Mesenchymal stem cell (in vitro differentiated cells and primary cell): ENCODE data around the gene ACYP1.

Experiments used
- DNase-seq: peaks from one replicate; pipeline ENCODE4 v3.0.0-alpha.2; 2013
- H2AFZ ChIP-seq: one replicate; pipeline ENCODE4 v1.6.1; 2013; ENCODE audit warnings: low read depth, mild to moderate bottlenecking, control low read depth, inconsistent platforms, low read length, moderate library complexity
- H2AK5ac ChIP-seq: 2 replicates; pipeline ENCODE4 v1.6.1; 2013; ENCODE audit warnings: low read length, moderate library complexity, mild to moderate bottlenecking, inconsistent platforms; ENCODE audit not compliant: severe bottlenecking
- H2BK120ac ChIP-seq: one replicate; pipeline ENCODE4 v1.6.1; 2013; ENCODE audit warnings: low read depth, mild to moderate bottlenecking, inconsistent platforms, low read length, moderate library complexity
- H2BK12ac ChIP-seq, 2 experiments: one replicate each; pipeline ENCODE4 v1.6.1; 2013; ENCODE audit warnings: inconsistent platforms in 2 of 2, low read length in 2 of 2, mild to moderate bottlenecking in 2 of 2, moderate library complexity in 2 of 2, control low read depth in 1 of 2
- H2BK15ac ChIP-seq: one replicate; pipeline ENCODE4 v1.6.1; 2013; ENCODE audit warnings: mild to moderate bottlenecking, low read depth, inconsistent platforms; ENCODE audit not compliant: poor library complexity, severe bottlenecking
- H2BK5ac ChIP-seq: 2 replicates; pipeline ENCODE4 v1.6.1; 2013; ENCODE audit warnings: low read depth, mild to moderate bottlenecking, low read length, control low read depth, inconsistent platforms; ENCODE audit not compliant: poor library complexity, severe bottlenecking
- H3K14ac ChIP-seq, 2 experiments: one replicate each; pipeline ENCODE4 v1.6.1; 2013; ENCODE audit warnings: inconsistent platforms in 2 of 2, low read length in 2 of 2, control low read depth in 1 of 2, mild to moderate bottlenecking in 1 of 2, moderate library complexity in 1 of 2
- H3K18ac ChIP-seq, 2 experiments: one replicate each; pipeline ENCODE4 v1.6.1; 2013; ENCODE audit warnings: inconsistent platforms in 2 of 2, low read length in 2 of 2, control low read depth in 1 of 2, low read depth in 1 of 2, mild to moderate bottlenecking in 1 of 2
- H3K23ac ChIP-seq, 2 experiments: one replicate each; pipeline ENCODE4 v1.6.1; 2013; ENCODE audit warnings: inconsistent platforms in 2 of 2, low read length in 2 of 2, mild to moderate bottlenecking in 2 of 2, moderate library complexity in 2 of 2, control low read depth in 1 of 2
- H3K27ac ChIP-seq: 2 replicates; pipeline ENCODE4 v1.5.1; 2013; ENCODE audit warnings: mild to moderate bottlenecking, moderate library complexity, low read length, control low read depth, inconsistent platforms; ENCODE audit not compliant: poor library complexity, severe bottlenecking
- H3K27me3 ChIP-seq, 2 experiments: 2 replicates each; pipeline versions ENCODE4 v1.6.1 to v1.7.0; 2013; ENCODE audit warnings: low read length in 2 of 2, mild to moderate bottlenecking in 2 of 2, moderate library complexity in 2 of 2, control low read depth in 1 of 2, inconsistent platforms in 1 of 2; ENCODE audit not compliant: control insufficient read depth in 1 of 2, insufficient read depth in 1 of 2
- H3K36me3 ChIP-seq, 2 experiments: 2 replicates each; pipeline versions ENCODE4 v1.6.1 to v1.7.0; 2013; ENCODE audit warnings: low read length in 2 of 2, control low read depth in 1 of 2, inconsistent platforms in 1 of 2, low read depth in 1 of 2, mild to moderate bottlenecking in 1 of 2; ENCODE audit not compliant: insufficient read depth in 2 of 2, control insufficient read depth in 1 of 2
- H3K4ac ChIP-seq, 2 experiments: one replicate each; pipeline ENCODE4 v1.6.1; 2013; ENCODE audit warnings: inconsistent platforms in 2 of 2, low read length in 2 of 2, mild to moderate bottlenecking in 2 of 2, moderate library complexity in 2 of 2, control low read depth in 1 of 2, low read depth in 1 of 2
- H3K4me1 ChIP-seq: 2 replicates; pipeline ENCODE4 v1.6.1; 2013; ENCODE audit warnings: low read depth, low read length, control low read depth; ENCODE audit not compliant: control insufficient read depth, insufficient read depth
- H3K4me2 ChIP-seq: 2 replicates; pipeline ENCODE4 v1.6.1; 2013; ENCODE audit warnings: low read length, mild to moderate bottlenecking, inconsistent platforms; ENCODE audit not compliant: poor library complexity, severe bottlenecking
- H3K4me3 ChIP-seq, 2 experiments: 2 replicates each; pipeline versions ENCODE4 v1.5.1 to v1.7.0; 2013; ENCODE audit warnings: low read length in 2 of 2, mild to moderate bottlenecking in 2 of 2, control low read depth in 1 of 2, low read depth in 1 of 2; ENCODE audit not compliant: insufficient read depth in 1 of 2
- H3K79me1 ChIP-seq: replicated peaks from 2 replicates; pipeline ENCODE4 v1.6.1; 2013; ENCODE audit warnings: mild to moderate bottlenecking, control low read depth, low read length, inconsistent platforms; ENCODE audit not compliant: poor library complexity, severe bottlenecking
- H3K9ac ChIP-seq: 2 replicates; pipeline ENCODE4 v1.7.0; 2013; ENCODE audit warnings: mild to moderate bottlenecking, low read length, moderate library complexity
- H3K9me3 ChIP-seq: 2 replicates; pipeline ENCODE4 v1.7.0; 2013; ENCODE audit warnings: mild to moderate bottlenecking, low read length; ENCODE audit not compliant: control insufficient read depth
- H4K8ac ChIP-seq: one replicate; pipeline ENCODE4 v1.6.1; 2013; ENCODE audit warnings: inconsistent platforms, mild to moderate bottlenecking, low read length, moderate library complexity
- H4K91ac ChIP-seq: one replicate; pipeline ENCODE4 v1.6.1; 2013; ENCODE audit warnings: mild to moderate bottlenecking, low read length, inconsistent platforms
- WGBS: methylation state at CpG from one replicate; pipeline ENCODE4 v1.1.7; 2013; ENCODE audit warnings: mixed read lengths; 5-methylcytosine and 5-hydroxymethylcytosine counted together

Gene ACYP1

DNA sequence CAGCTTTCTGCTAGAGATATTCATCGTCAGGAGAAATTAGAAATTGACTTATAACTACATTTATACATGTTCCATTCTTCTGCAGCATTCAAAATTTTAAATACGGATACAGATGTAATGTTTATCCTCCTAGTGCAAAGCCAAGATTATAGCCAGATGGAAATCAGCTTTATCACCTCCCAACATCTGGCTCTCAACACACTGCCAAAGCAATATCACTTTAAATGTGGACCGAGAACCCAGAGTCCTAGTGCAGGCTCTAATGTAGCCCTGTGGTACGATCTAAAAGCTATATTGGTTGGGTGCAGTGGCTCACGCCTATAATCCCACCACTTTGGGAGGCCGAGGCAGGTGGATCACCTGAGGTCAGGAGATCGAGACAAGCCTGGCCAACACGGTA is 19.1 kb downstream of the ACYP1 start:
- H3K79me1 ChIP-seq = peaks cover 7% of the 10 kb centered on the region
- no peak overlapping the region for H4K8ac ChIP-seq
- 99% methylated on average over 8 of the region's 8 CpGs for WGBS
- H4K91ac ChIP-seq = no peak overlapping the region
- H3K36me3 ChIP-seq = peaks cover 0 to 36% of the 10 kb centered on the region in 2 experiments
- H3K27ac ChIP-seq = no peak overlapping the region
- no peaks in the 10 kb centered on the region for H3K9me3 ChIP-seq
- H3K23ac ChIP-seq = no peak overlapping the region
- DNase-seq = no peak
- peak overlapping the region; percentile 53 for H3K9ac ChIP-seq
- no peak overlapping the region for H3K4me2 ChIP-seq
- no peak overlapping the region for H2BK5ac ChIP-seq
- no peak overlapping the region for H2BK120ac ChIP-seq
- H2AK5ac ChIP-seq = no peak overlapping the region
- H3K4me1 ChIP-seq = peaks cover 9% of the 10 kb centered on the region
- H3K27me3 ChIP-seq = no peaks in the 10 kb centered on the region
- H2AFZ ChIP-seq = no peak overlapping the region
- peak overlapping the region in 1 of 2 experiments; percentile 32 for H3K4me3 ChIP-seq
- no peak overlapping the region for H3K18ac ChIP-seq
- H3K14ac ChIP-seq = no peak overlapping the region
- H2BK12ac ChIP-seq = no peak overlapping the region
- no peak overlapping the region for H3K4ac ChIP-seq
- no peak overlapping the region for H2BK15ac ChIP-seq

- WGBS = no CpG with 5 or more reads among the region's 2 CpGs
Observed at GRCh38 chr14:75044322-75044721, 19.5 kb downstream of the ACYP1 start.

GRCh38 chr14:75042035-75042434 is 21.8 kb downstream of the ACYP1 start:
- peak overlapping the region; percentile 34 for H3K27ac ChIP-seq
- peaks cover 6% of the 10 kb centered on the region for H3K79me1 ChIP-seq
- H2AK5ac ChIP-seq = no peak overlapping the region
- H3K4me3 ChIP-seq = no peak overlapping the region
- no peak overlapping the region for H2AFZ ChIP-seq
- no peaks in the 10 kb centered on the region for H3K27me3 ChIP-seq
- H3K23ac ChIP-seq = no peak overlapping the region
- H2BK15ac ChIP-seq = no peak overlapping the region
- H3K14ac ChIP-seq = no peak overlapping the region
- H3K18ac ChIP-seq = peak overlapping the region in 1 of 2 experiments; percentile 1
- WGBS = 65% methylated on average over 3 of the region's 6 CpGs
- peaks cover 9% of the 10 kb centered on the region for H3K4me1 ChIP-seq
- H3K9ac ChIP-seq = peak overlapping the region; percentile 0
- H2BK120ac ChIP-seq = no peak overlapping the region
- peak; percentile 58 for DNase-seq
- peak overlapping the region in 1 of 2 experiments; percentile 9 for H3K4ac ChIP-seq
- no peak overlapping the region for H2BK5ac ChIP-seq
- H4K8ac ChIP-seq = no peak overlapping the region
- no peak overlapping the region for H4K91ac ChIP-seq
- peaks cover 3 to 52% of the 10 kb centered on the region in 2 experiments for H3K36me3 ChIP-seq
- H3K4me2 ChIP-seq = no peak overlapping the region
- peak overlapping the region in 1 of 2 experiments; percentile 27 for H2BK12ac ChIP-seq
- no peaks in the 10 kb centered on the region for H3K9me3 ChIP-seq

More at GRCh38 chr14:75044322-75044721, 19.5 kb downstream of the ACYP1 start:
- Histone ChIP-seq H3K79me1 (peaks cover 5% of the 10 kb centered on the region), H3K23ac (no peak overlapping the region), H3K4ac (no peak overlapping the region), H2AK5ac (no peak overlapping the region), H2BK12ac (no peak overlapping the region), H2BK15ac (no peak overlapping the region), H3K27me3 (no peaks in the 10 kb centered on the region), H3K27ac (no peak overlapping the region), H2BK5ac (no peak overlapping the region), H3K14ac (no peak overlapping the region), H2AFZ (no peak overlapping the region), H2BK120ac (no peak overlapping the region), H3K36me3 (peaks cover 0 to 39% of the 10 kb centered on the region in 2 experiments), H3K18ac (no peak overlapping the region), H3K4me3 (peak overlapping the region in 1 of 2 experiments; percentile 32), H3K4me2 (no peak overlapping the region), H3K9ac (peak overlapping the region; percentile 53), H3K9me3 (no peaks in the 10 kb centered on the region), H4K8ac (no peak overlapping the region), H4K91ac (no peak overlapping the region), H3K4me1 (peaks cover 9% of the 10 kb centered on the region)
- DNase-seq = no peak

DNA sequence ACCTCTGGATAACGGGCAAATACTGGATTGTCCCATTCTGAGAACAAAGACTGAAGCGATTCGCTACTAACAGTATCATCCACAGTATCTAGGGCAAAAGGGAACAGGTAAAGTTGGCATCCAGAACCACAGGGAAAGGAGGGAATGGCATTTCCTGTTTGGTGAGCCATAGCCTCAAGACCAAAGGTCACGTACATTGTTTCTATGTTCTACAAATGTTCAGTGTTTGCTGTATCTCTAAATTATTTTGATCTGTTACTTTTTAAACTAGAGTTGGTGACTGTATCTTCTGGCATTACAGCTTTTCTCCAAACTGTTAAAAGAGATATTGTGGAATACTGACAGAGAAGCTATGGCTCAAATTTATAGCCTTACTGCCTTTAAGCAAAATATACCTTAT is 22.2 kb downstream of the ACYP1 start:
- Histone ChIP-seq H3K4me3 (no peak overlapping the region), H2BK12ac (no peak overlapping the region)

More for the DNA sequence above, 22.2 kb downstream of the ACYP1 start:
- H3K18ac ChIP-seq = no peak overlapping the region
- H4K91ac ChIP-seq = no peak overlapping the region
- 60% methylated on average over 4 of the region's 4 CpGs for WGBS
- no peaks in the 10 kb centered on the region for H3K27me3 ChIP-seq
- H3K14ac ChIP-seq = no peak overlapping the region
- no peak overlapping the region for H4K8ac ChIP-seq
- H3K4ac ChIP-seq = no peak overlapping the region
- H2AFZ ChIP-seq = no peak overlapping the region
- no peaks in the 10 kb centered on the region for H3K9me3 ChIP-seq
- DNase-seq = peak; percentile 35
- peaks cover 7% of the 10 kb centered on the region for H3K79me1 ChIP-seq
- peak overlapping the region; percentile 0 for H3K9ac ChIP-seq
- no peak overlapping the region for H3K4me2 ChIP-seq
- no peak overlapping the region for H3K23ac ChIP-seq
- H2BK5ac ChIP-seq = no peak overlapping the region
- H3K36me3 ChIP-seq = peaks cover 3 to 56% of the 10 kb centered on the region in 2 experiments
- H2AK5ac ChIP-seq = no peak overlapping the region
- no peak overlapping the region for H2BK120ac ChIP-seq
- H3K4me1 ChIP-seq = peaks cover 9% of the 10 kb centered on the region
- peak overlapping the region; percentile 60 for H3K27ac ChIP-seq
- H2BK15ac ChIP-seq = no peak overlapping the region
